HG02884 (cell line): ENCODE data around the gene BCAS3.
"Not testable (repeated sequence)": the region's sequence is repeated elsewhere in the genome, so short reads cannot be mapped to it uniquely, and the experiment has no call there.

Experiments
- ATAC-seq: cut with Tn5 transposase; IDR thresholded peaks from one replicate; pipeline ENCODE4 v1.9.1; 2021; ENCODE audit warnings: mild to moderate bottlenecking, moderate library complexity; ENCODE audit not compliant: unreplicated experiment

The BCAS3 gene

DNA sequence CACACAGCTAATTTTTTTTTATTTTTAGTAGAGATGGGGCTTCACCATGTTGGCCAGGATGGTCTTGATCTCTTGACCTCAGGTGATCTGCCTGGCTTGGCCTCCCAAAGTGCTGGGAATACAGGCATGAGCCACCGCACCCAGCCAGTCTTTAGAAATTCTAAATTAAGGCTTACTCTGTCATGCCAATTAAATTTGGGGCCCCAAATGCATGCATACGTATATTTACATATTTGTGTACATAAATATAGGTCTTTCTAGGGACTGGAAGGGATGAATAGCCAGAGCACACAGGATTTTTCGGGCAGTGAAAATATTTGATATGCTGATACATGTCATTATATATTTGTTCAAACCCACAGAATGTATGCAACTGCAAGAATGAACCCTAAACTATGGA lies 105.1 kb downstream of the BCAS3 start:
- no peak for ATAC-seq

DNA sequence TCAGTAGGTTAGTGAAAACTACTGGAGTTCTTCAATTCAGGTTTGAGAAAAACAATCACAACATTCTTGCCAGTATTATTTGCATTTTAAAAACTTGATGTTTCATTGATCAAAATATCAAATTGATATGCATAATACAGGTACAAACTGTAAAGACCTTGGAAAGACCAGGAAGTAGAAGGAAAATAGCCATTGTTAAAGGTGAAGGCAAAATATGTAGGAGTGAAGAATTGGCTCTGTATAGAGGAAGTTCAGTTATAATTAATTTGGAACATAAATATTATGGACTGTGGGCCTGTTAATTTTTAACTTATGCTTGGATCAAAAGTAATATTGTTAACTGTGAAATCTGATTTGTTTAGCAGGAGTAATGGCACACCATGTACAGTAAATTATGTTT lies 112.6 kb downstream of the BCAS3 start:
- ATAC-seq, result no peak

DNA sequence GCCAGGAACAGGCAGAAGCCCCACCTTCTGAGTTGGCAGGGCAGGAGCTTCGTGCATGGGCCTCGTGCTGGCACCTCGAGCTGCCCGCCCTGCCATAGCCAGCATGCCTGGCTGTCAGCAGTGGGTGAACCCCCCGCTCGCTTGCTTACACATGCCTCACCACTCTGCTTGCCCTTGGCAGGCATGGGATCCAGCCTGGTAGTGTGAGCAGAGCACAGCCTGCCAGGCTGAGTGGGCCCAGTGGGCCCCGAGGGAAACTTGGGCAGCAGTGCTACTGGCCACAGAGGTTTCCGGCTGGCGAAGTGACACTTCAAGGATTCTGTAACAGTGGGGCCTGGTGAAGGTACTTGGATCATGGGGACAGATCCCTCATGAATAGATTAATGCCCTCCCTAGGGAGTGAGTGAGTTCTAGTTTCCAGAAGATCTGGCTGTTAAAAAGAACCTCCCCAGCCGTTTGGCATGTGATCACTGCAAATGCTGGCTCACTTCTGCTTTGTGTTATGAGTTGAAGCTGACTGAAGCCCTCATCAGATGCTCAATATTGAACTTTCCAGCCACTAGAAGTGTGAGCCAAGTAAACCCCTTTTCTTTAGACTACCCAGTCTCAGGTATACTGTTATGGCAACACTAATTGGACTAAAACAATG lies 114.7 kb downstream of the BCAS3 start:
- ATAC-seq, result no peak

DNA sequence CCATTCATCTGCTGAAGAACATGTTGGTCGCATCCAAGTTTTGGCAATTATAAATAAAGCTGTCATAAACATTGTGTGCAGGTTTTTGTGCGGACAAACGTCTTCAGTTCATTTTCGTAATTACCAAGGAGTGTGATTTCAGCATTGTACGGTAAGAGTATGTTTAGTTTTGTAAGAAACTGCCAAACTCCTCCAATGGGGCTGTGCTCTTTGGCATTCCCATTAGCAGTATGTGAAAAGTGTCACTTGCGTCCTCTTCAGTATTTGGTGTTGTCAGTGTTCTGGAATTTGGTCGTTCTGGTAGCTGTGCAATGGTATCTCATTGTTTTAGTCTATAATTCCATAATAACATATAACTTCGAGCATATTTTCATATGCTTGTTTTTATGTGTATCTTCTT lies 120.9 kb downstream of the BCAS3 start:
- ATAC-seq, result no peak

DNA sequence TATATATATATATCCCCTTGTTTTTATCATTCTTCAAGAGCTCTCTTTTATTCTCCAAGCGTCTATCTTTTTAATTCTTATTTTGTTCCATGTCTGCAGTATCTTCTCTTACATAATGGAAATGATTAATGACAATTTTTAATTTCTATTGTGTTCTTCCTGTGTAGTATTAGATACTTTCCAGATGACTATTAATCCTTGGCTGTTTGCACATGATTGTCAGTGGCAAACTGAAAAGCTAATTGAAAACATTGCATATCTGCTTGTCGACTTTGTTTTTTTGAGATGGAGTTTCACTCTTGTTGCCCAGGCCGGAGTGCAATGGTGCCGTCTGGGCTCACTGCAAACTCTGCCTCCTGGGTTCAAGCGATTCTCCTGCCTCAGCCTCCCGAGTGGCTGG lies 124.7 kb downstream of the BCAS3 start:
- ATAC-seq, result no peak

DNA sequence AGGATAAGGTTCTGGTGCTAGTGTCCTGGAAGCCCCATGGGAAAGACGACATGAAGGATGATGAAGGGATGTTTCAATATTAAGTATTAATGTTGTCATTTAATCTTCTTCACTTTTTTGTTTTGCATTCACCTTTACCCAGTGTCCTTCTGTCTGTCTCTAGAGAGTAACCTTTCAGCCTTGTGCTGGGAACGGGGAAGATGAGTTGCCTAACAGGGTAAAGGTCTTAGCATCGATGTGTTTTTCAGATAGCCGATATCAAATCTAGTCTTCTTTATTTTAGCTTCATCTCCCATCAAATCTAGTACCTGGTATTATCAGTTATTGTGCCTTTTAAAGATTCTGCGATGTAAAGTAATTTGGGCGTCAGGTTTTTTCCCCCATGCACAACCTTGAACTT lies 125.4 kb downstream of the BCAS3 start:
- ATAC-seq, result no peak

DNA sequence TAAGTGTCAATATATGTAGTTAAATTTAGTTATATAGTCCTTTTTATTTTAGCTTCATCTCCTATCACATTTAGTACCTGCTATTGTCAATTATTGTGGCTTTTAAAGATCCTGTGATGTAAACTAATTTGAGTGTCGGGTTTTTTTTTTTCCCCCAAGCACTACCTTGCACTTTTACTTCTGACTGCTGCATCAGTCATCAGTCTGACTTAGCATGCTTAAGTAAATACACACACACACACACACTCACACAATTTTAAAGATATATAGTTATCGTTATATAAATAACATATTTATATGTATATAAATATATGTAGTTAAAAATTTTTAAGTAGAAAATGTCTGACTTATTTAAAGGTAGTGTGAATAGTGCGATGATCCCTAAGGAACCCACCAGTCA lies 127.2 kb downstream of the BCAS3 start:
- no peak for ATAC-seq

DNA sequence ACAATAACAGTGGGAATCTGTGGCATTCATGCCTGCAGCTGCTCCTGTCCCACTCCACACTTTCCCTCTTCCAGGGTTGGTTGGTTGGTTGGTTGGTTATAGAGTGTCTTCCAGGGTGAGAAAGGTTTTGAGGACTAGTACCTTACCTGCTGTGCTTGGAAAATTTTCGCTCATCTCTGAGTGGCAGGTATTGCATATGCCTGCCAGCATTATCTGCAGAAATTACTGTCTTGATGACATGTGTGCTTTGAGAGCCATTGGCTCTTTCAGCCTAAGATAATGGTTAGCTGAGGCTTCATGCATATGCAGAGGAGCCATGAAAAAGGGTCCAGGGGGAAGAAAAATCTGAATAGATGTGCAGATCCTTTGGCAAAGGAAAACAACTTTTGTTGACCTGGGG lies 131.8 kb downstream of the BCAS3 start:
- no peak for ATAC-seq

DNA sequence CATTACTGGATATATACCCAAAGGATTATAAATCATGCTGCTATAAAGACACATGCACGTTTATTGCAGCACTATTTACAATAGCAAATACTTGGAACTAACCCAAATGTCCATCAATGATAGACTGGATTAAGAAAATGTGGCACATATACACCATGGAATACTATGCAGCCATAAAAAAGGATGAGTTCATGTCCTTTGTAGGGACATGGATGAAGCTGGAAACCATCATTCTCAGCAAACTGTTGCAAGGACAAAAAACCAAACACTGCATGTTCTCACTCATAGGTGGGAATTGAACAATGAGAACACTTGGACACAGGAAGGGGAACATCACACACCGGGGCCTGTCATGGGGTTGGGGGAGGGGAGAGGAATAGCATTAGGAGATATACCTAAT lies 137.3 kb downstream of the BCAS3 start:
- ATAC-seq, result not testable (repeated sequence)

DNA sequence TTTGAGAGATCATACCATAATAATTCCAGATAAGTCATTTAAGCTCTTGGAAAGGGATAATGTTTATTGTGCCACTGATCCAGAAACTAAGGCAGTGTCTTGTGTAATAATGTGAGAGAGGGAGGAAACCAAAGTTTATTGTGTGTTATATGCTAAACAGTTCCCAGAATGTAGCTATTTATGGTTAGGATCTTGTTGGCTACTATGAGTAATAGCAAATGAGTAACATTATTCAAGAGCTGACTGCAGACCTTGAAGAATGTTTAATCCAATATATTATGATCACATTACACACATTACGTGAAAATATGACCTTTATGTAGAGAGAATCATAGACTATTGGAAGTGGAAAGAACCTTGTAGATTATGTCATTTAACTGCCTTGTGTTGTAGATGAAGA lies 139.5 kb downstream of the BCAS3 start:
- ATAC-seq, result no peak

DNA sequence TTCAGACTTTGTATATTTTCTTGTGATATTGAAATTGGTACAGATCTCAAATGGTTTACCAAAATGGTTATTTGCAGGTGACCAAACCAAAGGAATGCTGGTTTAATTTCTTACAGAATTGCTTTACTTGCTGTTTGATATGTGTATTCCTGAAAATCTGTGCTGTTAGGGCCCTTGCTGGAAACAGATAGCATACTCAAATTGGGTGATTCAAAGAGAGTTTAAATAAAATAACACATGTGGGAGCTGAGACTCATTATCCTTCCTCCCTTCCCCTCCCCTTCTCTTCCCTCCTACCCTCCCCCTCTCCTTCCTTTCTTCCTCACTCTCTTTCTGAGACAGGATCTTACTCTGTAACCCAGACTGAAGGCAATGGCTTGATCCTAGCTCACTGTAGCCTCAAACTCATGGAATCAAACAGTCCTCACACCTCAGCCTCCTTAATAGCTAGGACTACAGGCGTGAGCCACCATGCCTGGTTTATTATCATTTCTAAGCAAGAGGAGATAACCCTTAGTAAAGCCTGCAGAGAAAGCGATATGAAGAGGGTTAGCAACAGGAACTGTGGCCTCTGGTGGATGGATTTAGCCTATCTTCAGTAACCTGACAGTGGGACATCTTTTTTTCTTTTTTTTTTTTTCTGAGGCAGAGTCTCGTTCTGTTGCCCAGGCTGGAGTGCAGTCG lies 141.9 kb downstream of the BCAS3 start:
- ATAC-seq, result no peak

DNA sequence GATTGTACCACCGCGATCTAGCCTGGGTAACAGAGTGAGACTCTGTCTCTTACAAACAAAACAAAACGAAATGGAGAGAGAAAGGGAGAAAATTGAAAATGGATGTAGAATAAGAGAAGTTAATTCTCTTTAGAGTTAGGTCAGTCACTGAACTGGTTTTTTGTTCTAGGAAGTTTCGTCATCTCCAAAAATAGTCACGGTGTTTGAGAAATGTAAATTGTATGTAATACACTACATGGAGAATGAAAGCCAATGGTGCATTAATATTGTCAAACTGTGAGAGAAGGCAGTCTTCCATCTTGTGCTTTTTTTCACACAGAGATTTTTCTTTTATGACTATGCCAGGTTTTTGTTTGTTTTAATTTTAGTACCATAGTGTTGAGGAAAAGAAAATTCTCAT lies 145.9 kb downstream of the BCAS3 start:
- no peak for ATAC-seq

DNA sequence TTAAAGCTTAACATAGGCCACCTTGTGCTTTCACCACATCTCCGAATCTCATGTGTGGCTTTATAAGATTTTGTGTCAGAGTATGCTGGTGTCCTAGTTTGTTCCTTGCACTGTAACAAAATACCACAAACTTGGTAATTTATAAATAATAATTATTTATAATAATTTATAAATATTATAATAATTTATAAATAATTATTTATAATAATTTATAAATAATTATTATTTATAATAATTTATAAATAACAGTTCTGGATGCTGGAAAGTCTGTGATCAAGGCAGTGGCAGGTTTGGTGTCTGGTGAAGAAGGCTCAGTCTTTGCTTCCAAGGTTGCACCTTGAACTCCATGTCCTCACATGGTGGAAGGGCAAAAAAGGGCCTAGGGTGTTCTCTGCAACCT lies 147.7 kb downstream of the BCAS3 start:
- ATAC-seq, result no peak

DNA sequence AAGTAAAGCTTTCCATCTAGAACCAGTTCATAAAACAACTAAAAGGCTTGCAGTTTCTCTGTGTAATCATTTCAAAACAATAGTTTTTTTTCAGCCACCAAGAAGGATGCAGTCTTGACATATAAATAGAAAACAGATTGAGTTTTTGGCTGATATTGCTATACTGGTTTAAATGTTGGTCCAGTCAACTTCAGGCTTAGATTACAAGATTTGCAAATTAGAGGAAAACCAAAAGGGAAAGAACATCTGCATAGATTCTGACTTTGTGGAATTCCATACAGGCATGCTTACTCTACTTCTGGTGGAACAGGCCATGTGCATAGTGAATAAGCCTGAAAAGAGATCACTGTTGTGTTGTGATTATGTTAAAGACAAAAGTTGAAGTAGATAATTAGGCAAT lies 150.3 kb downstream of the BCAS3 start:
- ATAC-seq, result no peak

DNA sequence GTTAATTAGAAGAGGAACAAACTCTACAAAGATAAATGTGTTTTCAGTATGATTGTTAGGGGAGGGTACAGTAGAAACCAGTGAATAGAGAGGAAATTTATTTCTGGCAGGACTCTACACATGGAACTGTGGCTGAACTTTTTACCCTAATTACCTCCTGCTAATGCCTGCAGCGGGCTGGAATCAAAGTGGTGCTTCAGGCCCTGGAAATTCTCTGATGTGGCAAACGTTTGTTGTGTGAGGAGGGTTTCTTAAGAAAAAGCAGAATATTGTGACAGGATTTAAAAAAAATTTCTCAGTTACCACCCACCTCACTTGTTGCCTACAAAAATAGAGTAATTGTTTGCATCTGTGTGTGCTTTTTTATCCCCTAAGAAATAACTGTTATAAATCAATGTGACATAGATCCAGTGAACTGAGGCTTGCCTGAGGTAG lies 154.5 kb downstream of the BCAS3 start:
- no peak for ATAC-seq

DNA sequence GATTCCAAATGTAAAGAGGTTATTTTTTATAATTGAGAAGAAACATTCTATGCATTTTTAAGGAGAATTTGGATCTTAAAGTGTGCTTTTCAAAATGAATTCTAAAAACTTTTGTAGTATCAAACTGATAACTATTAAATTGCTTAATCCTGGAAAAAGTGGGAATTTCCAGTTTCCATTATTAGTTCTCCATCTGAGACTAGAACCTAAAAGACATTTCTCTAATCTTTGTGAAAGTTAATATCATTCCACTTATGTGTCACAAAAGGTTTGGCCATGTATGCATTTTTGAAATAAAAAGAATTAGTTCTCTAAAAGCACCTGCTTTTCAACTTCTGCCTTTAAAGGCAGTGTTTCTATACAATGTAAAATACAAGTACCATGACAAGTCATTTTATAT lies 155.0 kb downstream of the BCAS3 start:
- ATAC-seq, result no peak

DNA sequence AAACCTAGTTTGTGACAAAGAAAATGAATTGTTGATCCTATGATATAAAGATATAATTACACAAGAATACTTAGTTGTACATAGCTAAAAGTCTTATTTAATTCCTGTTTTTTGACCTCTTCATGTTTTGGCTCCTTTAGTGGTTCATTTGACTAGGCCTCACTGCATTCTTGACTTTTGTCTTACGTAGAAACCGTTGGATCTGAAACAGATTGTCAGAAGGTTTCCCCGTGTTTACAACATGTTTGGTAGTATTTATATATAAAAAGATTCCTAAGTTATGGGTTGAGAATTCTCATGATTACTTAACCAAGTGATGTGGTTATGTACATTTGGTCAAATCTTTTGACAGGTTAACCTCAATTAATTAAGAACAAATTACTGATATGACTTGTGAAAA lies 162.8 kb downstream of the BCAS3 start:
- no peak for ATAC-seq

DNA sequence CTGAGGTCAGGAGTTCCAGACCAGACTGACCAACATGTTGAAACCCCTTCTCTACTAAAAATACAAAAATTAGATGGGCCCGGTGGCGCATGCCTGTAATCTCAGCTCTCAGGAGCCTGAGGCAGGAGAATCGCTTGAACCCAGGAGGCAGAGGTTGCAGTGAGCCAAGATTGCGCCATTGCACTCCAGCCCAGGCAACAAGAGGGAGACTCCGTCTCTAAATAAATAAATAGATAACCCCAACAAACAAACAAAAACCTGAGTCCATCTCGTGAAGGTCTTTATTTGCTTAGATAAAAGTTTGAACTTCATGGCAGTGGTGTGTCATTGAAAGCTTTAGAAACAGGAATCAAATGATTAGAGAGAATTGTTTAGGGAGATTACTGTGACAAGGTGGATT lies 167.4 kb downstream of the BCAS3 start:
- ATAC-seq, result no peak

DNA sequence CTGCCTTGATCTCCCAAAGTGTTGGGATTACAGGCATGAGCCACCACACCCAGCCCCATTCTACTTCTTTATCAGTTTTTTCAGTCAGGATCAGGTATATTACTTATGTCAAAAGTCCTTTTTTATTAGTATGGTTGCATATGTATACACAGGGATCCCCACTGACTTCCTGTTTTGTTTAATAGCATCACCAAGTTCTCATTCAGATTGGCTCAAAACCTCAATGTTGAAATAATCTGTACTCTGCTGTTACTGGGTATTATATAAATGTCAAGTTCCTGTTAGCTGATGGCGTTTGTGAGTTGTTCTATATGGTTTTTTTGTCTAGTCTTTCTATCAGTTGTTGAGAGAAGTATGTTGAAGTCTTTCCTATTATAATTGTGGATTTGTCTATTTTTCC lies 168.5 kb downstream of the BCAS3 start:
- no peak for ATAC-seq

DNA sequence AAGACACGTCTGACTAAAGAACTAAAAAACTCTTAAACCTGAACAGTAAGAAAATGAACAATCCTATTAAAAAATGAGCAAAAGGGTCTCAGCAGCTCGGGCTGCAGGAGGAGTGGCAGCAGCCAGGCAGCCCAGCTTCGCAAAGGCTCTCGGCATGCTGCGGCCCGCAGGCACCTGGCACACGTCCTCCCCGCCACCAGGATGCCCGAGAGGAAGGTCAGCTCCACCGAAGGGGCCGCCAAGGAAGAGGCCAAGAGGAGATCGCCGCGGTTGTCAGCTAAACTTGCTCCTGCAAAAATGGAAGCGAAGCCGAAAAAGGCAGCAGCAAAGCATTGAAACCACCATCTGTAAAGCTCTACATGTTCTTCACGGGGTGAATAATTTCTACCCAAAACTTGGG lies 173.5 kb downstream of the BCAS3 start:
- no peak for ATAC-seq

DNA sequence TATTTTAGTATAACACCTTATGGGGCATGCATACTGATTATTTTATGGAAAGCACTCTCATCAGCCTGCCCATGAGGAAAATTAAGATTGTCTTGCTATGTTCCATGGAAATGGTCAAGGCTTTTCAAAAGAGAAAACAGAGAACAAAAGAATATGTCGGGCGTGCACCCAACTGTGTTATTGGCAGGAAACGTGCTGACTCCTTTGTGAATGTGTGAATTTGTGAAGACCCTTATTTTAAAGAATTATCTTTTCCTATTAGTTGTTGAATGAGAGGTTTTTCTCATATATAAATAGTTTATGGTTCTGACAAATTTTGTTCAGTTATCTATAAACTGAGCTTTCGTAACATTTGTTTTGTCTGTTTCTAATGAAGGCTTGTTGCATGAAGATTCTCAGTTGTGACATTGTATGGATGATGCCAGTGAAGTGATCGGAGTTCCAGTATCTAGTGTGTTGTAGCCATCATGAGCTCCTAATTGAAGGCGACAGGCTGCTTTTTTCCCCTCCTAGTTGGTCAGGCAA lies 180.0 kb downstream of the BCAS3 start:
- ATAC-seq, result no peak

DNA sequence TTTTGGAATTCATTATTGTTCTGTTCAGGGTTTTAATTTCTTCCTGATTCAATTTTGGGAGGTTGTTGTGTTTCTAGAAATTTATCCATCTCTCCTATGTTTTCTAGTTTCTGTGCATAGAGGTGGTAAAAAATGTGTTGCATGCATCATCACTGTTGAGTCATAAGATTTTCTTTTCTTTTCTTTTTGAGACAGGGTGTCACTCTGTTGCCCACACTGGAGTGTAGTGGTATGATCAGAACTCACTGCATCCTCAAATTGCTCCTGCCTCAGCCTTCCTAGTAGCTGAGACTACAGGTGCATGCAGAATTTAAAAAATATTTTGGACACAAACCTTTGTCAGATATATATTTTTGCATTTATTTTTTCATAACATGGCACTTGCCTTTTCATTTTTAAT lies 184.8 kb downstream of the BCAS3 start:
- ATAC-seq, result no peak
